Stimulated activated CD4-positive, alpha-beta T cell treated with anti-CD3 and anti-CD28 coated beads, TNF-alpha, amount 100 ng/mL, for 1 hour (primary cell): ENCODE measurements around the gene PNPLA3.

Source experiments
- DNase-seq, 3 donors: peaks; one replicate each; pipeline ENCODE4 v3.0.0-alpha.2; 2020; ENCODE audit warnings: low read depth in 3 of 3, low spot score in 1 of 3

PNPLA3 gene, protein sequence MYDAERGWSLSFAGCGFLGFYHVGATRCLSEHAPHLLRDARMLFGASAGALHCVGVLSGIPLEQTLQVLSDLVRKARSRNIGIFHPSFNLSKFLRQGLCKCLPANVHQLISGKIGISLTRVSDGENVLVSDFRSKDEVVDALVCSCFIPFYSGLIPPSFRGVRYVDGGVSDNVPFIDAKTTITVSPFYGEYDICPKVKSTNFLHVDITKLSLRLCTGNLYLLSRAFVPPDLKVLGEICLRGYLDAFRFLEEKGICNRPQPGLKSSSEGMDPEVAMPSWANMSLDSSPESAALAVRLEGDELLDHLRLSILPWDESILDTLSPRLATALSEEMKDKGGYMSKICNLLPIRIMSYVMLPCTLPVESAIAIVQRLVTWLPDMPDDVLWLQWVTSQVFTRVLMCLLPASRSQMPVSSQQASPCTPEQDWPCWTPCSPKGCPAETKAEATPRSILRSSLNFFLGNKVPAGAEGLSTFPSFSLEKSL

DNA sequence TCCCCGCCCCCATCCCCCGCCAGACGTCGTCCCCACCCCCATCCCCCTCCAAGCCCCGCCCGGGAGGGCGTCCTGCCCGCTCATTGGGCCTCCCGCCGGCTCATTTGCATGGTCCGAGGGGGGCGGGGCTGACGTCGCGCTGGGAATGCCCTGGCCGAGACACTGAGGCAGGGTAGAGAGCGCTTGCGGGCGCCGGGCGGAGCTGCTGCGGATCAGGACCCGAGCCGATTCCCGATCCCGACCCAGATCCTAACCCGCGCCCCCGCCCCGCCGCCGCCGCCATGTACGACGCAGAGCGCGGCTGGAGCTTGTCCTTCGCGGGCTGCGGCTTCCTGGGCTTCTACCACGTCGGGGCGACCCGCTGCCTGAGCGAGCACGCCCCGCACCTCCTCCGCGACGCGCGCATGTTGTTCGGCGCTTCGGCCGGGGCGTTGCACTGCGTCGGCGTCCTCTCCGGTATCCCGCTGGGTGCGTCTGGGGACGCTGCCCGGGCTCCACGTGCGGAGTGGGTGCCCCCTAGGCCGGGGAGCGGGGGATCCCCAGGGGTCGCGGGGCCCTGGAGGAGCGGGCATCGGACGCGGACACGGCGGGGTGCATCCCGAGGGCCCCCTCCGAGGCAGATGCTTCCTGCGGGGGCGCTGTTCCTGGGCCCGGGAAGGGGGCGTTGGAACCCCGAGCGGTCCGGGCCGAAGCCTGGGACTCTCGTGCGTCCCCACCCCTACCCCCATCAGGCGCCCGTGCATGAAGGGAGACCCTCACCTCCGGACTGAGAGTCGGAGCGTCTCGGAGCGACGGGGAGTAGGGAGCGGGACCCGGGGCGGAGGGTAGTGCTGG, at the start of gene PNPLA3:
TSS of gene PNPLA3 (plus strand) at position 175 of the 834 bp plus-strand sequence. CDS start at position 282, 107 bp downstream.
- DNase-seq: peak; percentile 24 to 73 (median 33)

- DNase-seq: no peak
These were observed 46.6 kb upstream of the PNPLA3 start for GRCh38 chr22:43876866-43877509.

GRCh38 chr22:43878079-43878795, 45.4 kb upstream of the PNPLA3 start:
- no peak for DNase-seq

- no peak for DNase-seq
These were observed 44.6 kb upstream of the PNPLA3 start for GRCh38 chr22:43878831-43879550.

DNA sequence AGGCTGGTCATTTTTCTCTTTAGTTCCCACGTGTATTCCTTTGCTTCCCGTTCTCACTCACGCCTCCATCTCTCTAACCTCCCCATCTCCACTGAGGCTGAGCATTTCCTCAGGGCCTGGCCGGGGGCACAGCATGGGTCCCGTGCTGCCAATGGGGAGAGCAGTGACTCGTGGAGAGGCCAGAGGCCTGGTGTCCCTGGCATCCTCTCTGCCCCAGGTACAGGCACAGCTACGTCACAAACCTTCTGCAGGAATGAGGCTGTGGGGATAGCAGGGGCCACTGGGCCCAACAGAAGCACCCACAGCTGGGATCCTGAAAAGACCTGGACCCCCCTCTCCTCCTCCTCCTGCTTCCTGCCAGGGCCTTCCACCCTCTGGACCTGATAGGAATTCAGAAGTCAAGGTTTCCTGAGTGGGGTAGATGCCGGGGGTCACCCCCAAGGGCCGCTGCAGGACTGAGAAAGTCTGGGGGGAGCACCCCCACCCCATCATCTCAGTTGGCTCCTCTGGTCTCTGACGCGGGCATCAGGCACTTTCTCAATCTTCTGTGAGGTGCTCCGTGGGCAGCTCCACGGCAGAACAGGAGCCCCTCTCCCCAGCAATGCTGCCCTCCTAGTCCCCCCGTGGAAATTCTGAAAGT, 43.6 kb upstream of the PNPLA3 start:
- DNase-seq: no peak

GRCh38 chr22:43880541-43880991, 43.0 kb upstream of the PNPLA3 start:
- no peak for DNase-seq

GRCh38 chr22:43881091-43882061, 42.2 kb upstream of the PNPLA3 start:
- no peak for DNase-seq

GRCh38 chr22:43882122-43882767, 41.4 kb upstream of the PNPLA3 start:
- DNase-seq: no peak

GRCh38 chr22:43883012-43883661, 40.5 kb upstream of the PNPLA3 start:
- DNase-seq: no peak

GRCh38 chr22:43883719-43884415, 39.7 kb upstream of the PNPLA3 start:
- no peak for DNase-seq

DNA sequence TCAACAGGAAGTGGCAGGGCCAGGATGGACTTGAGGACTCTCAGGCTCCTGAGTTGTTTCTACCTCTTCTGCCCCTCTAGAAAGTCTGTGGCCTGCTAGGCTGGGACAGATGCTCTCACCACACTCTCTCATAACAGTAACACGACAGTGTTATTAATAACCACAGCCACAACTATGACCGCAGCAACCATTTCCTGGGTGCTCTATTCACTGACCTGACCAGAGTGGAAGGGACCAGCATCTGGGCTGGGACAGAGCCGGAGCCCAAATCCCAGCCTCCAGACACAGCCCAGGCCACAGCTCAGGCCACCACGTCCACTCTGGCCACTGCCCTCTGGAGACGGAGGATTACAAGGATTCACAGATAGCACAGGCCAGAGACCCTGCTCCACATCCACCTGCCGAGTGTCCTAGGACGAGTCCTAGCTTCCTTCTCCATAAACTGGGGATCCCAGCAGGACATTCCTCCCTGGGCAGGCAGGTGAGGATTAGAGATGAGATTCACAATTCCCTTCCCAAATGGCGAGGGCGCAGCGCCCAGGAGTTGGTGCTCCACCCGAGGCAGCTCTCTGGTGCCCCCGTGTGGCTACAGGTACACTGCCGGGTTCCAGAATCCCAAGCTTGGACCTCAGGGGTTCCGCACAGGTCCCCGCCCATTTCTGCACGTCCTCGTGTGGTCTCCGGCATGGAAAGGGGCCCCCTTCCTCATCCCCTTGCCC, 38.8 kb upstream of the PNPLA3 start:
- DNase-seq: peak in 1 of 3 donors; percentile 32

- DNase-seq: no peak
These were observed 38.3 kb upstream of the PNPLA3 start for GRCh38 chr22:43885319-43885671.

DNA sequence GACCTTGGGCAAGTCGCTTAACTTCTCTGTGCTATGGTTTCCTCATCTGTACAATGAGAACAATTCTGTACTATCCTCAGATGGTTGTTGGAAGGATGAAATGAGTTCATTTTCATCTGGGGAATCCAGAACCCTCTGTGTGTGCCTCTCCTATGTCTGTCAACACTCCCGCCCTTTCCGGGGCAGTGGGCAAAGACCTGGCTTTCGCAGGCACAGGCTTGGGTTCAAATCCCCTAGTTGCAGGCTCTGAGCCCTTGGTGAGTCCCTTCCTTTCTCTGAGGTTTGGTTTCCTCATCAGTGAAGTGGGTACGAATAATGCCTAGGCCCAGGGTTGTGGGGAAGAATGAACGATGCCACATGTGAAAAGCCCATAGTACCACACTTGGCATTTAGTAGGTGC, 37.8 kb upstream of the PNPLA3 start:
- DNase-seq: no peak

DNA sequence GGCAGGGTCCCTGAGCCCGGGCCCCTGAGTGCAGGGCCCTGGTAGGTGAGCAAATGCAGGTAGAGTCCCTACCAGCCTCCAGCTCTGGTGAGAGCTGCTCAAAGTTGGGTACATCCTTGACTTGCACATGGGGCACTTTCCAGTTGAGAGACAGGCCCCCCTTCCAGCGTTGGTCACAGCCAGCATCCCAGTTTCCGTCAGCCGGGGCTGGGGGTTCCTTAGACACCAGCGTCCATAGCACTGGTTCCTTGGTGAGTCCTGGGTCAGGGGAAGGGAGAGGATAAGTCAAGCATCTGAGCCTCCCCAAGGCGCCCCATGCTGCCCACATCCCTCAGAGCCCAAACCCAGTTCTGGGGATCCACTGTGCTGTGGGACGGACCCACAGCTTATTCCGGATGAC, 37.4 kb upstream of the PNPLA3 start:
- no peak for DNase-seq

DNA sequence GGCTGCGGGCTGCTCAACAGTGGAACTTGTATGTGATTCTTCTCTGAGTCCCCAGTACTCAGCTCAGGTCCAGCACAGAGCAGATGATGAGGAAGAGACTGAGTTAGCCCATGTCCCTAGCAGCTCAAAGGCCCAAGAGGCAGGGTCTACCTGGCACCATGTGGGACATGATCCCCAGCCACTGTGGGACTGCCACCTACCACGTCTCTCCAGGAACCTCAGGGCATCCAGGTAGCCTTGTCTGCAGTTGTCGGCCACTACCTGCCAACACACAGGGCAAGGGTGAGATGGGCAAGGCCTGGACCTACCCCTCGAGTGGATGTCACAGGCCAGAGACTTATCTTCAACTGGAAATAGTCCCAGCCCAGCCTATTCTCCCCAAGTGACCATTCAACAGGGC, 36.2 kb upstream of the PNPLA3 start:
- DNase-seq: no peak

- DNase-seq: no peak
These were observed 34.9 kb upstream of the PNPLA3 start for GRCh38 chr22:43888740-43889139.
